ENCODE measurements around the gene FBXO31. TPM values are rescaled to one million over a fixed set of nuclear protein-coding genes. Genes with fewer than 3 reads are reported as not detected.
A peak's percentile ranks its signal among the peaks of the same experiment; 100 is the strongest.
"Not testable (repeated sequence)": the region's sequence is repeated elsewhere in the genome, so short reads cannot be mapped to it uniquely, and the experiment has no call there.

The FBXO31 gene
- polyA plus RNA-seq, 10 donors: 20.7 to 25.7 (median 24.0) TPM

DNA sequence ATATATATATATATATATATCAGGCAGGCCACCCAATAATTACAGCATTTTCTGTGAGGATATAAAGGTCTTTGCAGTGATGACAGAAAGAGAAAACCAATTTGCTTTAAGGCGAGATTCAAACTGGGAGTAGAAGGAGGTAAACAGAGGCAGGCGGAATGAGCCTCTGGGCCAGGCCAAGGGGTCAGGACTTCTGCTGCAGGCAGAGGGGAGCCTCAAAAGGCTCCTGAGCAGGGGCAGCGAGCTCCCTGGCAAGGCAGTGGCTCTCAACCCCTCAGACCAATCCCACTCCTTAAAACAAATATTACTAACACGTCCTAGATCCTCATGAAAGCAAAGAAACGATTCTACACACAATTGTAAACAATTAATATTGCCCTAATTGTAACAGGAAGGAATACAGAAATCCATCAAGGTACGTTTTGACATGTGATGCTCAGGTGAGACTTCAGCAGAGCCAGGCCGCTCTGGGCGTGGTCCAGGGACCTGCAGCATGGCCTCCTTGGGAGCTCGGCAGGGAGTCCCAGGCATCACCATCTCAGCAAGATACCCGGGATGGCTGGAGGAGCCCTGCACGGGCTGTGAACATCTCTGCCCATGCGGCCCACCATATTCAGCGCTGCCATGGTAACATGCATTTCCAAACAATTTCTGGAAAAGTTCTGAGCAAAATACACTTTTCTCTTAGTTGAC, 18.4 kb downstream of the FBXO31 start:
- no peak for DNase-seq

DNA sequence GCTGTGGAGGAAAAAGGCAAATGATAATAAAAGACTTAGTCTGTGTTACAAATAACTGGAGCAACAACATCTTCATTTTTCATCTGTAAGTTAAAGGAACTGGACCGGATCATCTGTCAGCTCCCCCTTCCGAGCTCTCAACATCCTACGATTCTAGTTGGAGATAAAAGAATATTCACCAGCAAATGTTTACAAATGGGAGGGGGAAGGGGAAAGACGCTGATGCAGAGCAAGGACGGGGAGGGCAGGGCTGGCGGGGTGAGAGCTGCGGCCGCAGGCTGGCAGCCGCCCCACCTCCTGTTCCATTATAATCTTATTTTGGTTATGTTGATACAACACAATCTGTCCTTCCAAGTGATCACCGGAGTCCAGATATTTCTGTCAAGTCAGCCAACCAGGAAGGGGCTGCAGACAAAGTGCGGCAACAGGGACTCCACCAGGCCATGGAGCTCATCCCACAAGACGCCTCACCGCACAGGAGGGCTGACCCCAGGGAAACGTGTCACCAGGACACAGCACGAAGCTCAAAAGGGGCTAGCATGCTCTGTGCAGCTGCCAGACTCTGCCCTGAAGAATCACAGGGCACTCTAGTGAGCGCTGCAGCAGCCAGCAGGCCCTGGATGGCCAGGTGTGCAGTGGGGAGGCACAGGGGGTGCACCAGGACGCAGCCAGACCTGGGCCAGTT, 19.7 kb downstream of the FBXO31 start:
- DNase-seq: no peak

DNA sequence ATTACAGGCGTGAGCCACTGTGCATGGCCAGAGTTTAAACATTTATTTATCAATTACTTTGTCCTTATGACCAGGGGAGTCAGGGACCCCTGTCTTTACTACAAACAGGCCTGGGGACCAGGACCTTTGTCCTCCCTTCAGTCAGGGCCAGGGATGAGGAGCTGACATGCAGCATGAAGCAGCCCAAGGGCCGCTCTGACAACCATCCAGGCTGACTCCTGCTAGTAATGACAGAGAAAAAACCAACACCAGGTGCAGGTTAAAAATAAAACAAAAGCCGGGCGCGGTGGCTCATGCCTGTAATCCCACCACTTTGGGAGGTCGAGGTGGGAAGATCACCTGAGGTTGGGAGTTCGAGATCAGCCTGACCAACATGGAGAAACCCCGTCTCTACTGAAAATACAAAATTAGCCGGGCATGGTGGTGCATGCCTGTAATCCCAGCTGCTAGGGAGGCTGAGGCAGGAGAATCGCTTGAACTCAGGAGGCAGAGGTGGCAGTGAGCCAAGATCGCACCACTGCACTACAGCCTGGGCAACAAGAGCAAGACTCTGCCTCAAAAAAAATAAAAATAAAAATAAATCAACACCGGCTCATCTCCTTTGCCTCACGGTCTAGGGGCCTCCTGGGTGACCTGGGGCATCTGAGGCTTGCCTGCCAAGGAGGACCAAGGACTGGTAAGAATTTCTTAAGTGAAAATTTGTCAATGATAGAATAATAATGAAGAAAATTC, 20.6 kb downstream of the FBXO31 start:
- not testable (repeated sequence) for DNase-seq

DNA sequence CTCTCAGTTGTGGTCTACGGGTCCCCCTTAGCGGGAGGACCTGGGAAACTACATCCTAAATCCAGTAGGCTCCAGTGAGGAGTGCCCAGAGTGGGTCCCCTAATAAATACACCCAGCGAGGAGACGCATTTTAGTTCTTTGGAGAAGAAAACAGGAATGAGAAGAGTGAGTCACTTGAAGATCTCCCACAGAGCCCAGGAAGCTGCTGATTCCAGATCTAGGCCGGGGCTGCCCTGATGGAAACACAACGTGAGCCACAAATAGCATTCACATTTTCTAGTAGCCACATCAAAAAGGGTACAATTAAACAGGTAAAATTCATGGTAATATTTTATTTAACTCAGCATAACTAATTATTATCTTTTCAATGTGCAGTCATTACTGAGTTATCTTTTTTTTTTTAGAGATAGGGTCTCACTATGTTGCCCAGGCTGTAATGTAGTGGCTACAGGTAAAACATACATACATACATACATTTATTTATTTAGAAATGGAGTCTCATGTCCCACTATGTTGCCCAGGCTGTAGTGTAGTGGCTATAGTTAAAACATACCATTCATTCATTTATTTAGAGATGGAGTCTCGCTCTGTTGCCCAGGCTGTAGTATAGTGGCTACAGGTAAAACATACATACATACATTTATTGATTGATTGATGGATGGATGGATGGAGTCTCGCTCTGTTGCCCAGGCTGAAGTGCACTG, 21.5 kb downstream of the FBXO31 start:
- DNase-seq: no peak

DNA sequence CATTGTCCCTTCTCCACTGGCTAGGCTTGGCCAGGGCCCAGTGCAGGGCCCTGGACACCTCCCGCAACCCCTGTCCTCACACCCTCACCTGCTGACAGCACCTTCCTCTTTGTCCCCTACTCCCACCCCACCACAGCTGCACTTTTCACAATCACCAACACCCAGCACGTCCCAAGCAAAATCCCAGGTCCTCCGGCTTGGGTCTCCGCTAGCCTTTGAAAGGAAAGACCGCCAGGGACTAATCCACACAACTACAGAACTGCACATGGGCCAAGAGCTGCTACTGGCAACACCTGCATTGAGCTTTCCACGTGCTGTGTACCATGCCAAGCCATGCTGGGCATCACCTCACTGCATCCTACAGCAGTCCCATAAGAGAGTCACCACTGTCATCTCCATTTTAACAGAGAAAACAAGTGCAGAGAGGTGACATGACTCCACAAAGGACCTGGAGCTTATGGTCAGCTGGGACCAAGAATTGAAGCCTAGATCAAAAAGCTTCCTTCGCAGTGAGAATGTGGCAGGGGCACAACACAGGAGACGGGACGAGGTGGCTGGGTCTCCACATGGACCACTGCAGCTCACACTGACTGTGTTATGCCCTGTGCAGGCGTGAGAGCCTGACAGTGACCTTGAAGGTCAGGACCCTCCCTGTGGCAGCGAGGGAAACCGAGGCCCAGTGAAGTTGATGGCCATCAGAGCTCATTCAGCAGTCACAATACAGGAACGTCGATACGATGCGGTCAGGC, 22.5 kb downstream of the FBXO31 start:
- DNase-seq: no peak

DNA sequence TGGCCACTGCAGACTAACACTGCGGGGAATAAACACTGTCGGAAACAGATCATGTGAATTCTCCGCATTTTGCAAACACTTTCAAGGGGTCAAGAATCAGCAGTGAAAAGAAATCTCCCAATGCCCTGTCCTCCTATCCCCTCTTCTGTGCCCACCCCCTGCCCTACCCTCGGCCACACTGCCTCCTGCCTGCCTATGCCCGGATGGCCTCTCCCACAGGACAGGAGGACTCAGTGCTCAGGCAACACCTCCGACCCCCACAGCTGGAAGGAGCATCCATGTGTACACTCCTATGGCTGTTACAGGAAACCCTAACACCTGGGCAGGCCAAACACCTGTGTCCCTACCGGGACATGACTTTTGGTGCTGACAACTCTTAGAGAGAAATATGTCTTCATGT, 24.5 kb downstream of the FBXO31 start:
- DNase-seq: no peak

DNA sequence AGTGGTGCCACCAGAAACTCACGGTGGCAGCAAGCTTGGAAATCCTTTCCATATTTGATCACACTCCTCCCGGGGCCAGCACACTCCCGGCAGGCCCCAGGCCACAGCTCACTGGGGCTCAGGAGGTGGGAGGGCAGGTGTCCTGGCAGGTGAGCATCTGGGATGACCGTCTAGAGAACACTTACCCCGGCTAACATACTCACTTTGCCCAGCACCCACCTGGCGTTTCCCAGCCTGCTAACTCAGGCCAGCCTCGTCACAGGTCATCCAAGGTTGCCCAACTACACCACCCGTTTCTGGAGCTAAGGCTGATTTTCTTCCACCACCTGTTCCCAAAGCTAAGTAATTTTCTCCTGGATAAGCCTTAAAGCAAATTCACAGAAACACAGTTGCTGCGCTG, 24.9 kb downstream of the FBXO31 start:
- no peak for DNase-seq

DNA sequence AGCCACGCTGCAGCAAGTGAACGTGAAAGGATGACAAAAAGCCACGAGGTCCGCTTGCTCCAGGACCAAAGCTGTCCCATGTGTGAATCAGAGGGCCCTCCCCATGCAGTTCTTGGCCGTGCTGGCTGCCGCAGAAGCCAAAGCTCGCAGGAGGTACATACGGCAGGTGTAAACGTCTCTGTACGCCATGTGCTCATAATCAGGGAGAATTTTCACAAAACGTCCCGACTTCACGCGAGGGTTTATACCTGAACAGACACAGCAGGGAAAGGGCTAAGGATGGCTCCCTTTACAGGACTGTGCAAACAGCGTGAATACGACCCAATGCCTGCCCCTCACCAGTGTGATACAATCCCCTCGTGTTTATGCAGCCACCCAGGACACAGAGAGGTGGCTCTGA, 25.3 kb downstream of the FBXO31 start:
- no peak for DNase-seq

DNA sequence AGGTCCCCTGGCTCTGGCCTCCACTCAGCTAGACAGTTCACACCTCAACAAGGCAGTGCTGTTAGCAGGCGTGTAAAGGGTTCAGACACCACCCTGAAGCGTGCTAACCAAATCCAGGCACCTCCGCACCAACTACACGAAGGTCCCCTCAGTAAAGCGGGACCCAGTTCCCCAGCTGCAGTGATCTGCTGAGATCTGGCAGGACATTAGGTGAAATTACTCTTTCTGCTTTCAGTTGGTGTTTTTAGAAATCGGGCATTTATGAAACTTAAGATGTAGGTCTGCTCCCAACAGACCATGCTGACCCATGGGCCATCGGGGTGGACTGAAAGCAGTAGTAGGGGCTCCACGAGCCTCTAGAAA, 27.1 kb downstream of the FBXO31 start:
- DNase-seq: no peak

DNA sequence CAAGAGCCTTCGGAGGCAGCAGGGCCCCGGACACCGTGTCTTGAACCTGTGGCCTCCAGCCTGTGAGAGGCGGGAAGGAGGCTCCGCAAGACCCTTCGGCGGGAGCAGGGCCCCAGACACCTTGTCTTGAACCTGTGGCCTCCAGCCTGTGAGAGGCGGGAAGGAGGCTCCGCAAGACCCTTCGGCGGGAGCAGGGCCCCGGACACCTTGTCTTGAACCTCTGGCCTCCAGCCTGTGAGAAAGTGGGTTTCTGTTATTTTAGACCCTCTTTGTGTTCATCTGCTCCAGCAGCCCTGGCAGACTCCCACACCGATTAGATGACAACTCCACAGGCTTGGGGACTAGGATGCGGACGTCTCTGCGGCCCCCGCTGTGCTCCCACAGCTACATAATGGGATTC, 30.0 kb downstream of the FBXO31 start:
- DNase-seq: no peak

DNA sequence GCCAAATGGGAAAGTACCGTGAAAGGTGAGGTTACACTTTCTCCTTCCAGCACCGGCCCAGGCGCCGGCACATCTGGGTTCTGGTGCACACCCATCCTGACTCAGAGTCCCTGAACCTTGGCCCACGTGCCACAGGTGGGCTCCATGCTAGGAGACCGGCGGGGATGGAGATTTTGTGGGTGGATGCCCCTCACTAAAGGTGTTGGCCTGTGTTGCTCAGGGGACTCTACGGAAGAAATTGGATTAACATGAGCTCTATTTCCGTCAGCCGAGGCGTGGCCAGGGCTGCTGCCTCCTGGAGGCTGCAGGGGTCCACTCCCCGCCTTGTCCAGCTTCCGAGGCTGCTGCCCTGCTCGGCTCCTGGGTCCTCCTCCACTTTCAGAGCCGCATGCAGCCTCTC, 30.8 kb downstream of the FBXO31 start:
- DNase-seq: no peak

DNA sequence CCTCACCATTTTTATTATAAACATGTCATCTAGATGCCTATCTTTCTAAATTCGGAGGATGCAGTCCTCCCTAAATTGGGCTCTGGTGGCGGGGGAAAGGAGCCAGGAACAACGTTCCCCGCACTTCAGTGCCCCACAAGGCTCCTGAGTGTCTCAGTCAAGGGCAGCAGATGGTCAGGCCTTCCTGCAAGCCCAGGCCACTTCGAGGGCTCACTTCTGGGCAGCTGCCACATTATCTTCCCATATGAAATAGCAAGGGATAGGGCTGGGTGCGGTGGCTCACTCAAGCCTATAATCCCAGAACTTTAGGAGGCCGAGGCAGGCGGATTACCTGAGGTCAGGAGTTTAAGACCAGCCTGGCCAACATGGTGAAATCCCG, 32.3 kb downstream of the FBXO31 start:
- no peak for DNase-seq

DNA sequence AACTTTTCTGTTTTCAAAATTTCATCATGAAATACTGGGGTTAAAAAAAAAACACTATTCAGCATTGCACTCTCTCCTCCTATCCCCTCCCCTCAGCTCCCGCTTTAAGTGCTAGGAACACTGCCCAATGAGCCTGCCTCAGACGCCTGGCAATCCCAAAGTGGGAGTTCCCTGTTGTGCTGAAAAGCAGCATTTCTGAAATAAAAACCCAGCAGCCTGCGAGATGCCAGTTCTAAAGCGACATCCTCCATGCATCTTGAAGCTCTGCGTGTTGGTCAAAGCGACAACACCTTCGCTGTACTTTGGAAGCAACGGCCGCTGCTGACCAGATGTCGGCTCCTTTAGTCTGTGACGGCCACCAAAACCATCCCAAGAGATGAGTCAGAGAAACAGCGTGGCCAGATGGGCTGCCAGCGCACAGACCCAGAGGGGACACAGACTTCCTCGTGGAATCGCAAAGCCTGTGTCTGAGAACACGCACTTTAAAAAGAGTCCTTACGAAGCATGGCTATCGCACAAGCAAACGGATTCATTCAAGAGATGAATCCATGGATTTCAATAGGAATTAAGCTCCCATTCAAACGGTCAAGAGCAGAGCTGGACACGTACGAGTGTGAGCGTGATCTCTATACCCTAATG, 32.8 kb downstream of the FBXO31 start:
- DNase-seq: peak in 2 of 3 donors; percentile 34 to 48

DNA sequence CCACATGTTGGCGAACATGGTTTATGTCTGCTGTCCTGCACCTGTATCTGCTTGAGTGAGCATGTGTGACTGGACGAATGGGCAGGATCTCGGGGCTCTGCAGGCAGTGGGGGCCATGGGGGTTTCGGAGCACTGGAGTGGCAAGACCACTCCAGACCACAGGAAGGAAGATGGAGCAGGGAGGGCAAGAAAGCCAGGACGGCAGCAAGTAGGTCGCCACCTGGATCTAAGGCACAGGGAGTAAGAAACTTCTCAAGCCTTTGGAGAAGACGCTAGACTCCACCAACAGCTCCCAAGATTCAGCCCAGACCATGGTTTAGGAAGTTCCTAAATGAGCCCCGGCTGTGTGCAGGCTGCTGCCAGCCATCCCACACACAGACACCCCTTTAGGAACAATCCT, 33.5 kb downstream of the FBXO31 start:
- DNase-seq: no peak

DNA sequence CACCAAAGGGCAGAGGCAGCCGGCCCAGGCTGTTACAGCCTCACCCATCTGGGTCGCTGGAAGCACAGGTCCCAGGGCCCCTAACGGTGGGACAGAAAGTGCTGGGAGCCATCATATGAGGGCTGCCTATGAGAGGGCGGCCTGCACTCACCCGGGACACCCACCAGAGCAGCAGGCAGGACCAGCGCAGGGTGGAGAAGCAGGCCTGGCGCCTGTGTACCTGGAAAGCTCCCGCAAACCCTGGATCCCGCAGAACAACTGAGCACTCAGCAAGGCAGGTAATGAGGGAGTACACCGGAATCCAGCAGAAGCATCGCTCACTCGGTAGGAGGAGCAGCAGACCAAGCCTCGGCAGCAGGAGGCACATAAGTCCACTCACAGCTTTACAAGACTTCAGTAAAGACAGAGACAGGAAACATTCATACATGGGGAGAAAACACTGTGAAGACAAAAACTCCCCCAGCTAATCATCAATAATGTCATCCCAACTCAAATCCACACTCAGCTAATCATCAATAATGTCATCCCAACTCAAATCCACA, 34.9 kb downstream of the FBXO31 start:
- DNase-seq: no peak

DNA sequence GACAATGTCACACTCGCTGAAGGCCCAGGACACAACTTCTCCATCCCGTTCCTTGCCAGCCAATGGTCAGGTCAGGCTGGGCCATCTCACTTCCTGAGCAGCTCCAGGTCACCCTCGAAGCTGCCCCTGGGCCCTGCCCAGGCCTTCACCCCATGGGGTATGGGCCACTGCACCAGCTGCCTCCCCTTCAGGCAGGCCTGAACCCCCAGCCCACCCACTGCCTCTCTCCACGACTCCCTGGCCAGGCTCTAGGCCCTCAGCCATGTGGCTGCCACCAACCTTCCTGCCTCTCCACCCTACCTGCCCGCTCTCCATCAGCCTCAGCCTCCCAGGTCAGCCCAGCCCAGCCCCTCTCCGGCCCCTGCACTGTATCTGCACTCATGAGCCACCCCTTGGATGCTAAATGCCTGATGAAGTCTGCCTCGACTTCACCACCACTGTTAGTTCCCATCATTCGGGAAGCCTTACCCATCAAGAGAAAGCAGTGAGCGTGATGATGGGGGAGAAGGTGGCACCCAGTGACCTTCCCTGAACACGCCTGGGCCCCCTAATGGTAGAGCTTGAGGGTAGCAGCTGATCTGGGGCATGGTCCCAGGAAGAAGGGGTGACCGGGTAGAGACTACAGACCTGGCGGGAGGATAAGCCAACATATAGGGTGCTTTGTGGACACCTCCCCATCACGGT, 35.5 kb downstream of the FBXO31 start:
- no peak for DNase-seq

DNA sequence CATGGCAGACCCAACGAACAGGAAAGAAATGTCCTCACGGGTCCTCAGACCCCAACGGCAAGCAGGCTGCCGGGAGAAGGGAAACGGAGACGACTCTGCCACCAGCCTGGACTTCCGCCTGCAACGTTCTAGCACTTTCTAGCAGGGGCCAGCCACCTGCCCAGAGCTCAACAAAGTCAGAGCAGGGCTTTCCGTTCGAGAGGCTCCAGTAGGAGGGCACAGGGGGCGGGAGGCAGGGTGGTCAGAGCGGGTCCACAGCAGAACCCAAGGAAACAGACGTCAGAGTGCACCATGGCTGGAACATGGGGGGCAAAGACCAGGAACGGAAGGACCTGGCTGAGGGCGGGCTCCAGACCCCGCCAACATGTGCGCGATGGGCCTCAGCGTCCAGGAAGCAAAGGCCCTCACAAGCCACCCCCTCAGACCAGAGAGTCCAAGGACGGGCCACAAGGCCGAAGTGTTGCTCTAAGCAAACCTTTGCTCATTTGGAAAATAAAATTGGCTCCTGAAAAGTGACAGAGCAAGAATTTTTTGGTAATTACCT, 37.0 kb downstream of the FBXO31 start:
- DNase-seq: no peak

DNA sequence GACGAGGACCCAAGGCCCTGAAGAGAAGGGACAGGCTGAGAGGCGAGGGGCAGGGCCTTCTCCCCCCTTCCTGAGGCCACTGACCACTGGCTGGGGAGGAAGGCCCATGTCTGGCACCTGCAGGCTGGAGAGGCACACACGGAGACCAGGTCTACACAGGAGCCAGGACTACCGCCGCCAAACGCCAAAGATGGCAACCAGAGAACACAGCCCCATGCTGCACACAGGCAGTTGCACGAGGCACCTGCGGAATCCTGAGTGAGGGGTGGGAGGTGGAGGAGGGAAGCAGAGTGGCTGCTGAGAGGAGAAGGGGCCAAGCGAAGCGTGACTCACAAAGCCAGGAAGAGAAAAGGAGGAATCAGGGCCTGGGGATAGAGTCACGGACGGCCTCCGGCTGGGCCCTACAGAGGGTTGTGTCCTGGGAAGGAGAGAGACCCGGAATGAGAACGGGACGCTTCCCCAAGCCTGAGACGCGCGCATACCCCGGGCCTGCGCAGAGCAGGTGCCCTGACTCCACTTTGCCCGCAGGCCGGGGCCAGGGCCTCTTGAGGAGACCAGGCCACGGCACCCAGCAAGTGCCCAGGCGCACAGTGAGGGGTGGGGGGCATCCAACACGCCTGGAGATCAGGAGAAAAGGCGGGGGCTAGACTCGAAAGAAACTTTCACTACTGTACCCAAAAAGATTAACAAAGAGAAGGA, 37.7 kb downstream of the FBXO31 start:
- DNase-seq: no peak

DNA sequence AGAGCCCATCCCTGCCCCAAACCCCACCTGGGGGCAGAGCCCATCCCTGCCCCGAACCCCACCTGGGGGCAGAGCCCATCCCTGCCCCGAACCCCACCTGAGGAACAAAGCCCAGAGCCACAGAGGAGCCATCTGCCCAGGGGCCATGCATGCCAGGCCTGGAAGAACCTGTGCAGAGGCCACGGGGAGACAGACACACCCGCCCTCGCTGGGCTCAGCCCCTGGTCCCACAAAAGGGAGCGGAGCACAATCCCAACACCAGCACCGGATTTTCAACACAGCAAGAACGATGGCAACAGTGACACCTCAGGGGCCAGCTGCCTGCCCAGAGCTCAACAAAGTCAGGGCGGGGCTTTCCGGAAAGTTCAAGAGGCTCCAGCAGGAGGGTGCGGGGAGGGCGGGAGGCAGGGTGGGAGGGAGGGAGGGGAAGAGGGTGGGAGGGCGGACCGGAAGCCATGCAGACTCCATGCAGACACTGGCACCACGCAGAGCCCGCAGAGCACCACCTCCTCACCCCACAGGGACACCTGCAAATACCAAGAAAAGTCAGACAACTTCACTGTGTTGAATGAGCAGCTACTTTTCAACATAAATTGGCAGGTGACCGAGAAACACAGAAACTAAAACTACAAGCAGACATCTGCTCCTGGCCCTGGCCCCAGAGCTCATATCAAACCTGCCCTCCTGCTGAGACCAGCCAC, 38.5 kb downstream of the FBXO31 start:
- DNase-seq: no peak
